ENCODE data around the gene KCNQ4. TPM values are rescaled to one million over a fixed set of nuclear protein-coding genes. Genes with fewer than 3 reads are reported as not detected.

The KCNQ4 gene
- total RNA-seq, 1 experiment from 2014 or later: not detected

GRCh38 chr1:40838045-40838979 is 54.7 kb downstream of the KCNQ4 start:
- Mint-ChIP-seq H3K36me3 (ENCODE audit: insufficient read depth, unreplicated experiment) (no peaks in the 10 kb centered on the region), H3K9me3 (ENCODE audit: unreplicated experiment) (peaks cover 8% of the 10 kb centered on the region), H3K4me3 (ENCODE audit: unreplicated experiment) (no peak overlapping the region), H3K4me1 (ENCODE audit: insufficient read depth, unreplicated experiment) (no peaks in the 10 kb centered on the region), H3K27ac (ENCODE audit: low read depth, unreplicated experiment) (no peak overlapping the region), H3K27me3 (ENCODE audit: insufficient read depth, unreplicated experiment) (no peaks in the 10 kb centered on the region)
- no peak for DNase-seq (ENCODE audit: unreplicated experiment)
- intact Hi-C loops (cut with micrococcal nuclease): no loop called here
- no TSS peak for BruUV-seq (replicated peaks)
- ChIA-PET CTCF (interaction anchor here (0.6 to 0.7 kb wide), 3 partner anchors 10 to 166 kb away, joined by 3 to 5 read pairs (median 3); no protein-coding TSS in a partner anchor), POLR2A (no interaction called here)
- no peak for TF ChIP-seq CTCF (IDR thresholded peaks at IDR 0.05; ENCODE audit: unreplicated experiment)

GRCh38 chr1:40838980-40839942 is 55.7 kb downstream of the KCNQ4 start:
- no peak overlapping the region for H3K4me3 Mint-ChIP-seq (ENCODE audit: unreplicated experiment)
- no peak for DNase-seq (ENCODE audit: unreplicated experiment)
- peaks cover 8% of the 10 kb centered on the region for H3K9me3 Mint-ChIP-seq (ENCODE audit: unreplicated experiment)
- H3K27me3 Mint-ChIP-seq (ENCODE audit: insufficient read depth, unreplicated experiment): no peaks in the 10 kb centered on the region
- no peak overlapping the region for H3K27ac Mint-ChIP-seq (ENCODE audit: low read depth, unreplicated experiment)
- no peaks in the 10 kb centered on the region for H3K36me3 Mint-ChIP-seq (ENCODE audit: insufficient read depth, unreplicated experiment)
- CTCF ChIA-PET: interaction anchor here (0.6 to 0.7 kb wide), 2 partner anchors 112 to 167 kb away, joined by 3 to 5 read pairs; no protein-coding TSS in a partner anchor
- no peaks in the 10 kb centered on the region for H3K4me1 Mint-ChIP-seq (ENCODE audit: insufficient read depth, unreplicated experiment)
- intact Hi-C loops (cut with micrococcal nuclease): no loop called here
- POLR2A ChIA-PET: no interaction called here
- no TSS peak for BruUV-seq (replicated peaks)
- TF ChIP-seq CTCF (IDR thresholded peaks at IDR 0.05; ENCODE audit: unreplicated experiment): no peak

GRCh38 chr1:40839943-40840335 is 56.4 kb downstream of the KCNQ4 start:
- no peaks in the 10 kb centered on the region for H3K36me3 Mint-ChIP-seq (ENCODE audit: insufficient read depth, unreplicated experiment)
- H3K27me3 Mint-ChIP-seq (ENCODE audit: insufficient read depth, unreplicated experiment): no peaks in the 10 kb centered on the region
- POLR2A ChIA-PET: no interaction called here
- H3K27ac Mint-ChIP-seq (ENCODE audit: low read depth, unreplicated experiment): no peak overlapping the region
- CTCF ChIA-PET: interaction anchor here (0.6 to 0.7 kb wide), 2 partner anchors 80 to 112 kb away, joined by 3 to 4 read pairs; no protein-coding TSS in a partner anchor
- BruUV-seq (replicated peaks): no TSS peak
- peaks cover 8% of the 10 kb centered on the region for H3K9me3 Mint-ChIP-seq (ENCODE audit: unreplicated experiment)
- no peak overlapping the region for H3K4me3 Mint-ChIP-seq (ENCODE audit: unreplicated experiment)
- H3K4me1 Mint-ChIP-seq (ENCODE audit: insufficient read depth, unreplicated experiment): no peaks in the 10 kb centered on the region
- no peak for TF ChIP-seq CTCF (IDR thresholded peaks at IDR 0.05; ENCODE audit: unreplicated experiment)
- intact Hi-C loops (cut with micrococcal nuclease): no loop called here
- DNase-seq (ENCODE audit: unreplicated experiment): no peak

Measured in MCF 10A (cell line).